ENCODE data around the gene KCNAB1.

DNA sequence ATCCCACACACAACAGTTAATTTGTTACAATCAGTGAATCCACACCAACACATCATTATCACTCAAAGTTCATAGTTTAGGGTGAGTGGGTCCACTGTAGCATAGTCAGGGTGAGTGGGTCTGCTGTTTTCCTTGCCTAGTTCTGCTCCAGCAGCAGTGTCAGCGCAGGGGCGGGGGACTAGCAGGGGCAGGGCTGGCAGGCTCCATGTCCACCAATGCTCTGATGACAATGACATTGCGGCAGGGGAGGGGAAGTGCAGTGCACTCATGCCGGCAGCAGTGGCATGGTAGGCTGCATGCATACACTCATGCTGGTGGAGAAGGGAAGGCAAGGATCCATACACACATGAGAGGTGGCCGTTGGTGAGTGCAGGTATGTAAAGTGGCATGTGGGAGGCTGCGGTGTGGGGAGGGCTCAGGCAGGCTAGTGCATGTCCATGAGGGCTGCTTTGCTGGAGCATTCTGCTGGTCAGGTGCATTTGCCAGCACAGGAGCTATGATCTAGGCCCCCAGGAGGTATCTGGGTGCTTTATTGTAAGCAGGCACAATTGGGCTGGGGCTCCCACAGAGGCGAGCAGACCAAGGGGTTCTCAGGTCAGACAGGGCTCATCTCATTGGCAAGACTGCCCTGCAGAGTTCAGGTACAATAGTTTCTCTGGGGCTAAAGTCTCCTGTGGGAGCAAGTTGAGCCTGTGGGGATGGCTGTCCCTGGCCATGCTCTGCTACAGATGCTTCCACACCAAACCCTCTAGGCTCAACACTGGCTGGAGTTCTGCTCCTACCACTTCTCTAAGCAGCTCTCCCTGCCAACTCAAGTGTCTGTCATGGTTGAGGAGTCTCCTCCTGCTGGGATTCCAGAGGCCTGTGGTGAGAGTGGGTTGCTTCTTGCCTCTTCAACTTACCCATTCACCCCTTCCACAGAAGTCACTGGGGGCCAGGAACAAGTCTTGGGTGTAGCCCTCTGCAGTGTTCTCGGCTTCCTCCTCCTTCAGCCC lies 81.3 kb downstream of the KCNAB1 start:
- TF ChIP-seq, protein P1, sequence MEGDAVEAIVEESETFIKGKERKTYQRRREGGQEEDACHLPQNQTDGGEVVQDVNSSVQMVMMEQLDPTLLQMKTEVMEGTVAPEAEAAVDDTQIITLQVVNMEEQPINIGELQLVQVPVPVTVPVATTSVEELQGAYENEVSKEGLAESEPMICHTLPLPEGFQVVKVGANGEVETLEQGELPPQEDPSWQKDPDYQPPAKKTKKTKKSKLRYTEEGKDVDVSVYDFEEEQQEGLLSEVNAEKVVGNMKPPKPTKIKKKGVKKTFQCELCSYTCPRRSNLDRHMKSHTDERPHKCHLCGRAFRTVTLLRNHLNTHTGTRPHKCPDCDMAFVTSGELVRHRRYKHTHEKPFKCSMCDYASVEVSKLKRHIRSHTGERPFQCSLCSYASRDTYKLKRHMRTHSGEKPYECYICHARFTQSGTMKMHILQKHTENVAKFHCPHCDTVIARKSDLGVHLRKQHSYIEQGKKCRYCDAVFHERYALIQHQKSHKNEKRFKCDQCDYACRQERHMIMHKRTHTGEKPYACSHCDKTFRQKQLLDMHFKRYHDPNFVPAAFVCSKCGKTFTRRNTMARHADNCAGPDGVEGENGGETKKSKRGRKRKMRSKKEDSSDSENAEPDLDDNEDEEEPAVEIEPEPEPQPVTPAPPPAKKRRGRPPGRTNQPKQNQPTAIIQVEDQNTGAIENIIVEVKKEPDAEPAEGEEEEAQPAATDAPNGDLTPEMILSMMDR (IDR thresholded peaks at IDR 0.05), result no peak
- TF ChIP-seq POLR2A (IDR thresholded peaks at IDR 0.05), result no peak
- no peak for TF ChIP-seq POLR2AphosphoS5 (IDR thresholded peaks at IDR 0.05; ENCODE audit: insufficient read depth in 1 of 2, low read depth in 1 of 2)
